Measurements from ENCODE around the gene ROBO1.

DNA sequence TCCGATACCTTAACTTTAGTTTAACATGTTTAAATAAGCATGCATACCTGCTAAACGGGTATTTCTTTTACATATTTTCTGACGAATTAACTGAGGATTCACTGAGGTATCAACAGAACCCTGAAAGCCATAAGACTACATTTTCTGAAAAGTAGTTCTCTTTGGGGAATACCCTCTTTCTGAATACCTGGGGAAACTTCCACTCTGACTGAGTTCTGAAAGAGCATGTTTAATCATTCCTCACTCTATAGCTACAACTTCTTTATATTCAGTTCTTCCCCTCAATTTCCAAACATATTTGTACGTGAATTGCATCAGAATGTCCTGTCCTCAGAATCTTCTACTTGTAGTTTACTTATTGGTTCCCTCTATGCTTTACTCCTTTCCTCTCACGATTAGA is 403.0 kb downstream of the ROBO1 start:
- no peak for TF ChIP-seq EZH2 (optimal IDR thresholded peaks at IDR 0.05; ENCODE audit: low read depth, low read length)
- TF ChIP-seq, protein P1, sequence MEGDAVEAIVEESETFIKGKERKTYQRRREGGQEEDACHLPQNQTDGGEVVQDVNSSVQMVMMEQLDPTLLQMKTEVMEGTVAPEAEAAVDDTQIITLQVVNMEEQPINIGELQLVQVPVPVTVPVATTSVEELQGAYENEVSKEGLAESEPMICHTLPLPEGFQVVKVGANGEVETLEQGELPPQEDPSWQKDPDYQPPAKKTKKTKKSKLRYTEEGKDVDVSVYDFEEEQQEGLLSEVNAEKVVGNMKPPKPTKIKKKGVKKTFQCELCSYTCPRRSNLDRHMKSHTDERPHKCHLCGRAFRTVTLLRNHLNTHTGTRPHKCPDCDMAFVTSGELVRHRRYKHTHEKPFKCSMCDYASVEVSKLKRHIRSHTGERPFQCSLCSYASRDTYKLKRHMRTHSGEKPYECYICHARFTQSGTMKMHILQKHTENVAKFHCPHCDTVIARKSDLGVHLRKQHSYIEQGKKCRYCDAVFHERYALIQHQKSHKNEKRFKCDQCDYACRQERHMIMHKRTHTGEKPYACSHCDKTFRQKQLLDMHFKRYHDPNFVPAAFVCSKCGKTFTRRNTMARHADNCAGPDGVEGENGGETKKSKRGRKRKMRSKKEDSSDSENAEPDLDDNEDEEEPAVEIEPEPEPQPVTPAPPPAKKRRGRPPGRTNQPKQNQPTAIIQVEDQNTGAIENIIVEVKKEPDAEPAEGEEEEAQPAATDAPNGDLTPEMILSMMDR (IDR thresholded peaks at IDR 0.05; ENCODE audit: low read length): no peak

Measured in MM.1S (cell line).